Measurements from ENCODE around the gene POM121. TPM values are rescaled to one million over a fixed set of nuclear protein-coding genes. Genes with fewer than 3 reads are reported as not detected.
"Not testable (repeated sequence)": the region's sequence is repeated elsewhere in the genome, so short reads cannot be mapped to it uniquely, and the experiment has no call there.

The POM121 gene
- total RNA-seq, 2 donors from 2014 or later: 27.5 to 37.7 TPM

- DNase-seq; ATAC-seq; intact Hi-C loops (cut with DNase I, micrococcal nuclease): not testable (repeated sequence)
These were observed 20.7 kb downstream of the POM121 start for GRCh38 chr7:72945597-72945996.

- DNase-seq; intact Hi-C loops (cut with DNase I, micrococcal nuclease): not testable (repeated sequence)
- peak; percentile 56 for ATAC-seq
These were observed 21.3 kb downstream of the POM121 start for GRCh38 chr7:72946130-72946745.

- intact Hi-C loops (cut with DNase I, micrococcal nuclease); ATAC-seq: not testable (repeated sequence)
These were observed 23.8 kb downstream of the POM121 start for GRCh38 chr7:72948714-72949113.

GRCh38 chr7:72949276-72949675, 24.4 kb downstream of the POM121 start:
- ATAC-seq; intact Hi-C loops (cut with DNase I, micrococcal nuclease); DNase-seq: not testable (repeated sequence)

More at GRCh38 chr7:72948714-72949113, 23.8 kb downstream of the POM121 start:
- not testable (repeated sequence) for DNase-seq

- ATAC-seq; DNase-seq; intact Hi-C loops (cut with DNase I, micrococcal nuclease): not testable (repeated sequence)
These were observed 24.8 kb downstream of the POM121 start for GRCh38 chr7:72949686-72950085.

- ATAC-seq; DNase-seq; intact Hi-C loops (cut with DNase I, micrococcal nuclease): not testable (repeated sequence)
These were observed 25.5 kb downstream of the POM121 start for GRCh38 chr7:72950432-72950831.

DNA sequence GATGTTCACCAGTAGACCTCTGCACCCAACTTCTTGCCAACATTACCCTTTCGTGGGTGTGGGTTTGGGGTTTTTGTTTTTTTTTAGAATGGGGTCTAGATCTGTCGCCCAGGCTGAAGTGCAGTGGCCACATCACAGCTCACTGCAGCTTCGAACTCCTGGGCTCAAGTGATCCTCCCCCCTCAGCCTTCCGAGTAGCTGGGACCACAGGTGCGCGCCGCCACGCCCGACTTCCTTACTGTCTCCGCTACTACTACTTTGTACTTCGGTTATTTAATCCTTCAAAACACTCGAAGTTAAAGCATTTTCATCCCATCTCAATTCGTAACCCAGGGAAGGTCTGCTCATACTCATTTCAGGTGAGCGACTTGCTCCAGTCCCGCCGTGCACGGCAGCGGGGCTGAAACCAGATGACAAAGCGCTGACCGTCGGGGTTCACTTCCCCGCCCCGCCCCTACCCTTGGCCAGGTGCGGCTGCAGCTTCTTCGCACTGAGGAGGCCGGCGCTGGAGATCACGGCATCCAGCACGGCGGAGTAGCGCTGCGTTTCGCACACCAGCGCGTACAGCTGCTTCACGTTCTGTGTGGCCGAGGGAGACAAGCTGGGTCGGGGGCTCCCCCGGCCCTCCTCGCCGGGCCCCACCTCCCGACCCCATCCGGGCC, 29.1 kb downstream of the POM121 start:
- intact Hi-C loops (cut with DNase I, micrococcal nuclease); DNase-seq: not testable (repeated sequence)
- peak; percentile 71 for ATAC-seq

GRCh38 chr7:72954563-72955198, 29.8 kb downstream of the POM121 start:
- peak; percentile 95 for ATAC-seq
- DNase-seq: peak in 1 of 2 donors; percentile 25
- intact Hi-C loops (cut with DNase I, micrococcal nuclease): not testable (repeated sequence)

DNA sequence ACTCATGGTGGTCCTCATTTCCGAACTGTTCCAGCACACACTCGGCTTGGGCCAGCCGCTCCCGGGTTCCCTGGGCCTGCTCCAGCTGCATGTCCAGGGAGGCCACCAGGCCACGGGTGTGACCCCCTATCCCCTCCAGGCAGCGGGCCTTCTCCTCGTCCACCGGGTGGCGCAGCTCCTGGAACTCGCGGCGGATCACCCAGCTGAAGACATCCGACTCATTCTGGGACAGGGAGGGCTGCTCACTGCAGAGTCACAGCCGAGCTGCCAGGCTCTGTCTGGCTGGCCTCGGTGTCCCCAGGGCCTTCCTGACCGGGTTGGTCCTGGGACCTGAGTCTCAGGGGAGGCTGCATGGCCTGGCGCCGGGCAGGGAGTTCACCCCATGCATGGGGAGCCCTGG, 35.1 kb downstream of the POM121 start:
- DNase-seq; intact Hi-C loops (cut with DNase I, micrococcal nuclease); ATAC-seq: not testable (repeated sequence)

GRCh38 chr7:72960626-72961345, 35.9 kb downstream of the POM121 start:
- peak; percentile 33 for ATAC-seq

GRCh38 chr7:72961346-72961650, 36.4 kb downstream of the POM121 start:
- DNase-seq; intact Hi-C loops (cut with DNase I, micrococcal nuclease); ATAC-seq: not testable (repeated sequence)

More at GRCh38 chr7:72960626-72961345, 35.9 kb downstream of the POM121 start:
- intact Hi-C loops (cut with DNase I, micrococcal nuclease); DNase-seq: not testable (repeated sequence)

DNA sequence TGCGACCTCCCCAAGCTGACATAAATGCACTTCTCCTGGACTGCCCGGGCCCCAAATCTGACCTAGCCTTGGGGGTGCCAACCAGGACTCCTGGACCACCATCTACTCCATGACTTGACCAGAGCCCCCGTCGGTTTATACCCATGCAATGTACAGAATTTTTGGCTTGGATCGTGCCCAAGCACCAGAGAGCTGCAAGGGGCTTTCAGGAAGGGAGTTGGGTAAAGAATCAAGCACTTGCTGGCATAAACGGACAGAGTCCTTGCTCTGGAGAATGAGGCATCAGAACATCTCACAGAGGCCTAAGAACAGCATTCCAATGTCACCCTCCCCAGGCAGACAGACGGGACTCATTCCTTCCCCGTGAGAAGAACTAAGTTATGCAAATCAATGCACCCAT, 38.2 kb downstream of the POM121 start:
- DNase-seq; ATAC-seq; intact Hi-C loops (cut with DNase I, micrococcal nuclease): not testable (repeated sequence)

DNA sequence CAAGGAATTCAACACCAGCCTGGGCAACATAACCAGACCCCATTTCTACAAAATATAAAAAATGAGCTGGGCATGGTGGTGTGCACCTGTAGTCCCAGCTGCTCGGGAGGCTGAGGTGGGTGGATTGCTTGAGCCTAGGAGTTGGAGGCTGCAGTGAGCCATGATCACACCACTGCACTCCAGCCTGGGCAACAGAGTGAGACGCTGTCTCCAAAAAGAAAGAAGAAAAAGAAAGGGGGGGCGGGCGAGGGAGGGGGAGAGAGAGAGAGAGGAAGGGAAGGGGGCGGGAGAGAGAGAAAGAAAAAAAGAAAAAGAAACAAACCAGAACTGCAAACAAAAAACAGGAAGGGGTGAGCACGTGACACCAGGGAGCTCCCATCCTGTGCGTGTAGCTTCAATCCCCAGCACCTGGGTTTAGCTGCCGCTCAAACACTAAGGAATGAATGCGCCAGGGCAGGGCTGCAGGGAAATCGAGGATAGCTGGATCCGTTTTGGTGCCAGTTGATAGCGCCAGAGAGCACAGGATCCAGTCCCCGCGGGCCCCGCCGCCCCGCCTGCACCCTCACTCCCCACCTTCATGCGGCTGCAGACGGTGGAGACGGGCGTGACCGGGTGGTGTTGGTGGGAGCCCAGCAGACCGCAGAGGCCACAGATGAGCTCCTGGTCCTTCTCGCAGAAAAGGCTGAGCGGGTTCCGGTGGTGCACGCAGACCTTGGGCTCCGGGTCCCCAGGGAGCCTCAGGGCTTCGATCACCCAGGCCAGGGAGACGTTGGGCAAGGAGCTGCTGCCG, 40.5 kb downstream of the POM121 start:
- intact Hi-C loops (cut with DNase I, micrococcal nuclease); DNase-seq: not testable (repeated sequence)
- ATAC-seq: peak; percentile 61

- intact Hi-C loops (cut with DNase I, micrococcal nuclease); ATAC-seq; DNase-seq: not testable (repeated sequence)
These were observed 42.0 kb downstream of the POM121 start for GRCh38 chr7:72966892-72967291.

DNA sequence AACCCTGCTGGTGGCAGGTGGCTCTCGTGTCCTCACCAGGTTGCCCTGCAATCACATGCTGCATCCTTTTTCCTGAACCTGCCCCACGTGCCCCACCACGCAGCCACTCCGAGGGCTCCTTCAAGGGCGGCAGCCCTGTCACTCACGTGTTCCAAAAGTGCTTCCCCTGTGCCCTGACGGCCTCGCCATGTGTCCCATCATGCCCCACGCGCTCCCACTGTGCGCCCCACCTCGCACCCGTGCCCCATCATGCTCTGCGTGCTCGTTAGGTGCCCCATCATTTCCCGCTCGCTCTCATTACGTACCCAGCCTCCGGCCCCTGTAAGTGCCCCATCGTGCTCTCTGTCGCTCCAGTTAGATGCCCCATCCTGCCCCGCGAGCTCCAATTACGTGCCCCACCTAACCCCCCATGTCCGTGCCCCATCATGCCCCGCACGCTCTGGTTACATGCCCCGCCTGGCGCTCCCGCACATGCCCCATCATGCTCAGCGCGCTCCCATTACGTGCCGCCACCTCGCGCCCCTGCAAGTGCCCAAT, 44.2 kb downstream of the POM121 start, which contains the start of gene TRIM74:
Gene TRIM74, minus strand, starts transcription at position 487 of the 537 bp plus-strand sequence. CDS start 3,309 bp downstream, outside the sequence.
- DNase-seq: not testable (repeated sequence)

DNA sequence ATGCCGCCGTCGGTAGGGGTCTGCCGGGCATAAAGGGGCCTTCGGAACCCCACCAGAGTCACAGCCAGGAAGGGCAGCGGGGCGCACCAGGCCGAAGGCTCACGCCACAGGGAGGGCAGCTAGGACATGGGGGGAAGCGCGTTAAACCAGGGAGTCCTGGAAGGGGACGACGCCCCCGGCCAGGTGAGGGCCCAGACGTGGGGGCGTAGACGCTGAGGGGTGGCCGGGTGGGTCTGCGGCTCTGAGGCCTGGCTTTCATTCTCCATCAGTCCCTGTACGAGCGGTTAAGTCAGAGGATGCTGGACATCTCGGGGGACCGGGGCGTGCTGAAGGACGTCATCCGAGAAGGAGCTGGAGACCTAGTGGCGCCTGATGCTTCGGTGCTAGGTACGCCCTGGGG, 44.8 kb downstream of the POM121 start:
- intact Hi-C loops (cut with DNase I, micrococcal nuclease); ATAC-seq; DNase-seq: not testable (repeated sequence)

More for the DNA sequence above, 44.2 kb downstream of the POM121 start, which contains the start of gene TRIM74:
- ATAC-seq; intact Hi-C loops (cut with DNase I, micrococcal nuclease): not testable (repeated sequence)

DNA sequence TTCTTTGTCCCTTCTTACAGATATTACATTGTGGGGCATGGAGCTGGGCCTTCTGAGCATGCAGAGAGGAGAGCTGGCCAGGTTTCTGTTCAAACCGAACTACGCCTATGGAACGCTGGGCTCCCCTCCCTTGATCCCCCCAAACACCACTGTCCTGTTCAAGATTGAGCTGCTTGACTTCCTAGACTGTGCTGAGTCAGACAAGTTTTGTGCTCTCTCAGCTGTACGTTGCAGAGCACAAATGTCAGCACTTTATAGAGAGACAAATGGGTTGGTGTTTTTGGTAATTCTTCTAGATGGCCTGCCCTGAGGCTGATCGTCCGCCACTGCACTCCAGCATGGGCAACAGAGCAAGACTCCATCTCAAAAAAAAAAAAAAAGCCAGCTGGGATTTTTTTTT, 46.6 kb downstream of the POM121 start:
- ATAC-seq; DNase-seq; intact Hi-C loops (cut with DNase I, micrococcal nuclease): not testable (repeated sequence)

- intact Hi-C loops (cut with DNase I, micrococcal nuclease); DNase-seq: not testable (repeated sequence)
- peak; percentile 35 for ATAC-seq
These were observed 49.9 kb downstream of the POM121 start for GRCh38 chr7:72974781-72975180.

Measured in left colon (tissue), 2 donors.